Activated CD8-positive, alpha-beta memory T cell treated with anti-CD3 and anti-CD28 coated beads, Interleukin-2, amount 50 U/mL, for 1 hour (primary cell): ENCODE measurements around the gene DGKB.
"Not testable (repeated sequence)": the region's sequence is repeated elsewhere in the genome, so short reads cannot be mapped to it uniquely, and the experiment has no call there.

ENCODE experiments used
- DNase-seq: peaks from one replicate; pipeline ENCODE4 v3.0.0-alpha.2; 2020; ENCODE audit errors: extremely low read depth

Gene DGKB

DNA sequence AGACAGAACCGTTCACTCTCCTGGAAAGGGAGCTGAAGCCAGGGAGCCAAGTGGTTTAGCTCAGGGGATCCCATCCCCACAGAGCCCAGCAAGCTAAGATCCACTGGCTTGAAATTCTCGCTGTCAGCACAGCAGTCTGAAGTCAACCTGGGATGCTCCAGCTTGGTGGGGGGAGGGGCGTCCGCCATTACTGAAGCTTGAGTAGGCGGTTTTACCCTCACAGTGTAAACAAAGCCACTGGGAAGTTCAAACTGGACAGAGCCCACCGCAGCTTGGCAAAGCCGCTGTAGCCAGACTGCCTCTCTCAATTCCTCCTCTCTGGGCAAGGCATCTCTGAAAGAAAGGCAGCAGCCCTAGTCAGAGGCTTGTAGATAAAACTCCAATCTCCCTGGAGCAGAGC is 443.7 kb downstream of the DGKB start:
- not testable (repeated sequence) for DNase-seq

DNA sequence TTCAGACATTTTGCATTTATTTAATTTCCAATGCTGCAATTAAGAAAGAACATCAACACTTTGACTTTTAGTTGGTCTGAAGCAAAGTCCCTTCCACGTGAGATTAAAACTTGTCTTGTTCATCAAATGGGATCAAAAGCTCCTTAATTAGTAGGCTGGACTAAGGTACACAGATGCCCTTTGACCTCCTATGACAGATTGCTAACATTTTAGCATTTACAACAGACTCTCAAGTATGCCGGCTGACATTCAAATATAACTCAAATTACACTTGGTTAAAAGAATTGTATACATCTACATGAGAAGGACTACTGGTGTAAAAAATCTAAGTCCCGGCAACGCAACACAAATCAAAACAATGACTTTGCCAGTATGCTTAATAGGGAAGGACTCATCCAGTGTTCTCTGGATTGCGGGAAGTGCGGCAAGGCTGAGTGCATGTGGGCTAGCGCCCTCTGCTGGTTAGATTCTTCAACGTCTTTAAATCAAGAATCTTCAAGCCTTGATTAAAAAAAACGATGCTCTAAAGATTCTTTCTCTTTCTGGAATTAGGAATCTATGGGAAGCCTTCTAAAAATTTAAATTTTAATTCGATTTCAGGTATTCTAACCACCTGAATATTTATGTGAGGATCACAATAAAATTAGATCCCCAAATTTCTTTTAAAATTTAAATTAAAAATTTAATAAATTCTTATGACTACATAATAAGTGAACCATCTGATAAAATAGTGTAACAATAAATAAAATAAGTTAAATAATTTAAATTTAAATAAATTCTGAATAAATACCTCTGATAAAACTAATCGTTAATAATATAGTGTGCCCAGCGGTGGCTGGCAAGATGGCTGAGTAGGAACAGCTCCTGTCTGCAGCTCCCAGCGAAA is 444.7 kb downstream of the DGKB start:
- no peak for DNase-seq

GRCh38 chr7:14449291-14449690 is 453.3 kb downstream of the DGKB start:
- DNase-seq = no peak

DNA sequence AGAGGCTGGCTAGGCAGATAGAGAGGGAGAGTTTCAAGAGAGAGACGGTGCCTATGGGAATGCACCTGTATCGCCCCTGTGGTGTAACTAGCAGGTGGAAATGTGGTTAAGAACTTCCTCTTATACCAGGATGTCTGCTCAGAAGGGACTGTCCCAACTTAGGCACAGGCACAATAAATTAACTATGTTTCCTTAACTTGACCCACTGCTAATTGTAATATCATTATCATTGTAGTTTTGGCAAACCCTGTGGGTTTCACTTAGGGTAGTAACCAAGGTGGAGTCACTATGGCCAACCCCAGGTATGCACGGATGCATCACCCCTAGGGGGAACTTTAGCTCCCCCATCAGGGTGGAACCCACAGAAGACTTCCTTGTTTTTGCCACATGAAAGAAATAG is 455.7 kb downstream of the DGKB start:
- no peak for DNase-seq

DNA sequence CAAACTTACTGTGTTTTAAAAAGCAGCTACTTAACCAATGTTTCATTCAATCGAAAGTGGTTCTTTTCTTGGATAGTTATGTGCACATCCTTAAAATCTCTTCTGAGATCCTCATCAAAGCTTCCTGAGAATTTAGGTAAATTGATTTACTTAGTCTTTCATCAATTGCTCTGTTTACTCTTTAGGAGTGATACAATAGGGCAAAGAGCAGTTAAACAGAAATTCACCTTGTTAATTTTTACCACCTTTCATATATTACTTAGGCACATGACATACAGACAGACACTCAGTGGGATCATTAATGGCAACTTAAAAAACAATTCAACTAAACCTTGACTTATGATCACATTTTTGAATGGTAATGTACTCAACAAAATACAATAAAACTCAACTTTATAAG is 456.3 kb downstream of the DGKB start:
- no peak for DNase-seq

DNA sequence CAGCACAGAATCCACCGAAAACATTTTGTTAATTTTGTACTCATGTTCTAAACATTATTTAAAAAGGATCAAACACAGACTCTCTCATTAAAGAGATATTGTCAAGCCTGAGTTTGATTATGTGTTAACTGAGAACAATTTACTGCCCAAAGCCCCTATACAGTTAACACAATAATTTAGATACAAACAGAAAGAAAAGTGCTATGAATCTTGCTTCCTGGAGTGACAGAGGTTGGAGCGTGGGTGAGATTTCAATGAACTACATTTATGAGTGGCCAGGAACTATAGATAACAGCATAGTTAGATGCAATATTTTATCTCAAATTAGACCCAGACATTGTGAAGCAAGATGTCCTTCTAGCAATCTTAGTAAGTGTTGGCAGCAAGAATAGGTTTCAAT is 464.2 kb downstream of the DGKB start:
- no peak for DNase-seq

DNA sequence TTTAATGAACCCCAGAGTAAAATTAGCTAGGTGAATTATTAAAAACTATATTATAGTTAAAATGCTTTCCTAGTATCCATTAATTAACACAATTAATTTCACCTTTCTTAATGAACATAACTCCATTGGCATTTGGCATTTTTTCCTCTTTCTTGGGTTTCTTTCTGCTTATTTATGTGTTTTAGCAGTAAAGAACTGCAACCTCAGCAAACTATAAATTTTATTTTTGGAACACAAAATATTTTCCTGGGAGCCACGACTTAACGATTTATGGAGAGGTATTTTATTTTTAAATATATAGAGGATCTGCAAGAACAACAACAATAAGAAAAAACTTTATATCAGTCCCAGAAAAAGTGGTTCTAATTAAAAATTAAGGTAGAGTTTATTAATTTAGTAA is 465.7 kb downstream of the DGKB start:
- no peak for DNase-seq

DNA sequence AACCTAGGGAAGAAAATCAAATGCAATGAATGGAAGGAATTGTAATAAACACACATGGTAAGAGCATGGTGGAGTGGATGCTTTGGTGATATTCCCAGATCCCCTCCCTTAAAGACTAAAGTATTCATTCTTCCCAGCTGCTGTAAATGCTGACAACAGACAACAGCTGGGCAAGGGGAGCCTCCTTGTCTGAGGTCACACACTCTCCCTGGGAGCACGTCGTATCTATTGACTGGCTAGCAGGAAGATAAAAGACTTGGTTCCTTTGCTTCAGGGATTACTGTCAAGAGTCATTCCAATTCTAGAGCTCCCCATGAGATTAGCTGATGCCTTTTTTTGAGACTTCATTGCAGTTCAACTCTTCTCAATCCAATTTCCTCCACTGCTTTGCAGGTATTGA is 469.6 kb downstream of the DGKB start:
- DNase-seq = no peak

DNA sequence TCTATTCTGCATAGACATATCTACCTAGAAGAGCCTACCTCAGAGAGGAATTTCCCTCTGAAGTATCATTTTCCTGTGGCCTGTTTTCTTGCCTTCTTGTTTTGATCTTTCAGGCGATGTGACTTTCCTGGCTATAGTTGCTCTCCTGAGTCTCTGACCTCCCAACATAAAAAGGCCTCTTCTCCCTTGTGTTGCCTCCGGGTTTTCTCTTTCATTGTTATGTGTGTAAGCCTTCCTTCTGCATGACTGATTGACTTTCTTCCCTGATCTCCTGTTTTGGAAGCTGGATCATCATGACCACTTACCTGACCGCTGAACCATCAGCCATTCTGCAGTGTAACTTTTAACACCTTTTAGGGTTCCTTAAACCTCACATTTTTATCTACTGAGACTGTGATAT is 471.6 kb downstream of the DGKB start:
- no peak for DNase-seq

- DNase-seq = no peak
Observed at GRCh38 chr7:14425559-14425958, 477.0 kb downstream of the DGKB start.

DNA sequence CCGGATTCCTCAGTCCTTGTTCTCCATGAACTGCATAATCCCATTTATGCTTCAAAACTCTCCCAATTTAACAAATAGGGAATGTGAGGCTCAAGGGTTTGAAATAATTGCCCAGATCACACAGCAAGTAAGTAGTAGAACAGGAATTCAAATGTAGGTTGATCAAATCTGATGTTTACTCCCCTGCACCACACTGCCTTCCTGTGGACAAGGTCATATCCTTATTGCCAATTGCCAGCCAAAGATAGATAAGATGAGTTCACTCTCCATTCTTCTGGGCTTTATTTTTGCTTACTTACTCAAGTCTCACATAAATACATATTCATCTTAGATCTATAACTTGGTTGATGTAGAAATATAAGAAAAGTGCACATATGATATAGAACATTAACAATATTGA is 477.9 kb downstream of the DGKB start:
- no peak for DNase-seq

- no peak for DNase-seq
Observed at GRCh38 chr7:14420768-14421167, 481.8 kb downstream of the DGKB start.

DNA sequence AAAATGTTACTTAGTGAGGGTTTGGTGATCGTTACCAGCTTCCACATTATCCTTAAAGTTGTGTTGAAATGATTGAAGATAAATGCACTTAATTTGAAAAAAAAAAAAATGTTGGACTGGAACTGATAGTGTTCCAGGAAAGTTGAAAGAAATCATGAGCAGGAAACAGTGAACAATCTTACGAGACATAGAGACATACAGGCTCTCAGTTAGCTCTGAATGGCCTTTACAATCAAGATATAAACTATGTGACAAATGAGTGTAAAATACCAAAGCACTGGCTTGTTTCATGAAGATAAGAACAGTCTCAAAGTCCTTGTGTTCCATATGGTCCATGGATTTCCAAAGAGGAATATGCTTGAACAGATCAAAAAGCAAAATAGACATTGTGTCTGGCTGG is 483.0 kb downstream of the DGKB start:
- DNase-seq = no peak

- no peak for DNase-seq
Observed at GRCh38 chr7:14418633-14419032, 483.9 kb downstream of the DGKB start.

DNA sequence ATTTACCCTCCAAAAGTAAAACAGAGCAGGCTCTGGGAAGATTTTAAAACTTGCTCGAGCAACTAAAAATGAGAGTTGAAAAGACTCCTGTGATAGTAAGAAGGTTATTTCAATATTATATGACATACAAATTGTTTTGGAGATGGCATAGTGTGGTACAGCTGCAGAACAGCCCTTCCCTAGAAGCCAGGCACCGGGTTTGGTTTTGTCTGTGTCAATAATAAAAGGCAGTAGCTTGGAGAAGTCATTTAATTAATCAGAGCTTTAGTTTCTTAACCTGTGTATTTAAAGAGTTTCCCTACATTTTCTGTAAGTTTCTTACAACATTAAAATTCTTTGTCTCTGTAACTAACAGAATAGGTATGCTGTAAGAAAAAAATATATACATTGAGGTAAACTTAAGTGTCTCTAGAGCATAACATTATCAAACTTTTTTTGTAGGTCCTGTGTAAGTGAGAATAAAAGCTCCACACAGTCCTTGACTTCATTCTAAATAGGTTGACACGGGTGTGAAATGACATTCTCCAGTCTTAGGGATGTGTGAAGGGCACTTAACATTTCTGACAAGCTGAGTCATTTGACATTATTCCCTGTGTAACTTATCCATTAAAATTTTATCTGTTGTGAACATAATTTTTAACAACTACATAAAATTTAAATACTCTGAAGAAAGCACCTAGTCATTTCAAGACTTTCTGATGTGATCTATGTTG is 488.1 kb downstream of the DGKB start:
- DNase-seq = no peak

DNA sequence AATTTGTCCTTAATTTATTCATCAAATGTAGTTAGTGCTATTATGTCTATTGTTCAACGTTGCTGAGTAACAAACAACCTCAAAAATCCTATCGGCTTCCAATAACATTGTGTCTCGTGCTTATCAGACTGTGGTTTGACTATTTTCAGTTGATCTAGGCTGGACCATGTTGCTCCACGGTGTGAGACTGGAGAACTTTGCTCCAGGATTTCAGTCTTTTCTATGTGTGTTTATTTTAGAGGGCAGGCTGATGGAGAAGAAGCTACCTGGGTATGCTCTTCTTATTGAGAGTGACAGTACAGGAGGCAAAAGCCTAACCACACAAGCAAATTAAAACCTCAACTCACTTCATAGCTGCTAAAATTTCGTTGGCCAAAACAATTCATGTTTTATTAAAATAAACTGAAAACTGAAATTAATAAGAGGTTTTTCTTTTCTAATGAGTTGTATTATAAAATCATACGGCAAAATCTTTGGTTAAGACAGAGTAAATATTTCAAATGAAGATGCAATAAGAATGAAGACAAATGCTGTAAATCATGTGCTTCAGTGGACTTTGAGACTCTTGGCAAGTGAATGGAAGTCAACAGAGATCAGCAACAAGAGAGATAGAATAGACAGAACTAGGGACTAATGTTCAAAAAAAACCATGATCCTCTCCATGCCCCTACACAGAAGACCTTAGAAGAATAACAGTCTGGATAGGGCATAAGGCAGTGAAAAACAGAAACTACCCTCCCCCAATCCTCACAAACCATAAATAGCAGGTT is 495.1 kb downstream of the DGKB start:
- no peak for DNase-seq

GRCh38 chr7:14403587-14403986 is 499.0 kb downstream of the DGKB start:
- DNase-seq = no peak

DNA sequence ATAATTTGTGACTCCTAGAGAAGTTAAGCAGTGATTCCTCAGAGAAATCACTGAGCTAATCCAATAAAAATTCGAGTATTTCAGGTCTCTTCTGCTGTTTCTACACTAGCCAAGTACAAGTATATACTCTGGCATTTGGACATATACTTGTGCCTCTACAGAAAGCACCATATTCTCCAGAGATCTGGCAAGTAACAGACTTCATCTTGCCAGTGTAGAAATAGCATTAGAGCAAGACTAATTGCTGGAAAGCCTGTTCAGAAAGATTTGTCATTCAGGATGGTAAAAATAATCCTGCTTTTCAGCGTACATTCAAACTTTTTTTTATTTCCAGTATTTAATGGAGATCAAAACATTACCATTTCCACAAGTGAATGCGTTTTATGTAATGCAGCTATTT is 502.3 kb downstream of the DGKB start:
- no peak for DNase-seq

GRCh38 chr7:14398526-14398925 is 504.0 kb downstream of the DGKB start:
- no peak for DNase-seq

GRCh38 chr7:14395860-14396259 is 506.7 kb downstream of the DGKB start:
- DNase-seq = no peak

DNA sequence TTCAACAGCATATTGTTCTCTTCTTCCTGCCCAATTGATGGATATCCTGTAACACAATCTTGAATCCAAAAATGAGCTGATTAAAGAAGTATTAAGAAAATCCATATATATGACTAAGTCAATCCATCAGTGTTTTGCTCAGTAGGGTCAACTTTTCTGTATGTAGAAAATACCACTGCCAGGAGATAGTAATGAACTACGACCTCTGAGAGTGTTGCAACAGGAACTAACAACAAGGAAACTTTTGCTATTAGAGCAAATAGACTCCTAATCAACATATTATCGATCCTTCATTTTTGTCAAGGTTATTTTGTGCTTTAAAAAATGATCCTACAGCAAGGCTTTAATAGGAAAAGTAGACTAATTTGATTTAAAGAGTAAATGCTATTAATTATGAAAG is 507.8 kb downstream of the DGKB start:
- no peak for DNase-seq

- no peak for DNase-seq
Observed at GRCh38 chr7:14389595-14389994, 513.0 kb downstream of the DGKB start.

GRCh38 chr7:14389181-14389591 is 513.4 kb downstream of the DGKB start:
- DNase-seq = no peak
